Parathyroid adenoma (tissue), 2 donors: Measurements from ENCODE around the gene IFNL1.

ENCODE experiments used
- H2AFZ ChIP-seq: fragments of 300-600 bp; sonication (generic); one replicate; pipeline ENCODE4 v1.7.0; 2017; ENCODE audit warnings: antibody characterized with exemption, mild to moderate bottlenecking
- H3K27ac ChIP-seq: fragments of 300-600 bp; sonication (generic); one replicate; pipeline ENCODE4 v1.7.0; 2017
- H3K27me3 ChIP-seq: fragments of 300-600 bp; sonication (generic); one replicate; pipeline ENCODE4 v1.7.0; 2017; ENCODE audit warnings: low read length; ENCODE audit not compliant: control insufficient read depth, insufficient read depth
- H3K36me3 ChIP-seq: fragments of 300-600 bp; sonication (generic); one replicate; pipeline ENCODE4 v1.7.0; 2017; ENCODE audit warnings: low read length; ENCODE audit not compliant: control insufficient read depth, insufficient read depth
- H3K4me1 ChIP-seq: fragments of 300-600 bp; sonication (generic); one replicate; pipeline ENCODE4 v1.7.0; 2017; ENCODE audit warnings: control low read depth
- H3K4me2 ChIP-seq: fragments of 300-600 bp; sonication (generic); one replicate; pipeline ENCODE4 v1.7.0; 2017; ENCODE audit warnings: low read length
- H3K4me3 ChIP-seq: fragments of 300-600 bp; sonication (generic); one replicate; pipeline ENCODE4 v1.7.0; 2017; ENCODE audit warnings: low read depth, low read length
- H3K79me2 ChIP-seq: fragments of 300-600 bp; sonication (generic); one replicate; pipeline ENCODE4 v1.7.0; 2017; ENCODE audit warnings: control low read depth
- H3K9ac ChIP-seq: fragments of 300-600 bp; sonication (generic); one replicate; pipeline ENCODE4 v1.7.0; 2017; ENCODE audit warnings: mild to moderate bottlenecking
- H3K9me3 ChIP-seq: fragments of 300-600 bp; sonication (generic); one replicate; pipeline ENCODE4 v1.7.0; 2017; ENCODE audit warnings: low read length; ENCODE audit not compliant: control insufficient read depth
- TF ChIP-seq, protein P1 (sequence below): fragments of 300-600 bp; sonication (generic); IDR thresholded peaks from one replicate; pipeline ENCODE4 v1.7.0; 2017; ENCODE audit warnings: antibody characterized with exemption, mild to moderate bottlenecking
- donor health status: primary hyperparathyroidism.

The IFNL1 gene

GRCh38 chr19:39282021-39282420 is 14.2 kb upstream of the IFNL1 start:
- Histone ChIP-seq H3K9ac (no peak overlapping the region), H2AFZ (no peak overlapping the region), H3K4me2 (no peak overlapping the region), H3K4me1 (no peaks in the 10 kb centered on the region), H3K27me3 (no peaks in the 10 kb centered on the region), H3K9me3 (no peaks in the 10 kb centered on the region), H3K27ac (no peak overlapping the region), H3K4me3 (no peak overlapping the region), H3K79me2 (no peaks in the 10 kb centered on the region), H3K36me3 (no peaks in the 10 kb centered on the region)
- TF ChIP-seq, protein P1, sequence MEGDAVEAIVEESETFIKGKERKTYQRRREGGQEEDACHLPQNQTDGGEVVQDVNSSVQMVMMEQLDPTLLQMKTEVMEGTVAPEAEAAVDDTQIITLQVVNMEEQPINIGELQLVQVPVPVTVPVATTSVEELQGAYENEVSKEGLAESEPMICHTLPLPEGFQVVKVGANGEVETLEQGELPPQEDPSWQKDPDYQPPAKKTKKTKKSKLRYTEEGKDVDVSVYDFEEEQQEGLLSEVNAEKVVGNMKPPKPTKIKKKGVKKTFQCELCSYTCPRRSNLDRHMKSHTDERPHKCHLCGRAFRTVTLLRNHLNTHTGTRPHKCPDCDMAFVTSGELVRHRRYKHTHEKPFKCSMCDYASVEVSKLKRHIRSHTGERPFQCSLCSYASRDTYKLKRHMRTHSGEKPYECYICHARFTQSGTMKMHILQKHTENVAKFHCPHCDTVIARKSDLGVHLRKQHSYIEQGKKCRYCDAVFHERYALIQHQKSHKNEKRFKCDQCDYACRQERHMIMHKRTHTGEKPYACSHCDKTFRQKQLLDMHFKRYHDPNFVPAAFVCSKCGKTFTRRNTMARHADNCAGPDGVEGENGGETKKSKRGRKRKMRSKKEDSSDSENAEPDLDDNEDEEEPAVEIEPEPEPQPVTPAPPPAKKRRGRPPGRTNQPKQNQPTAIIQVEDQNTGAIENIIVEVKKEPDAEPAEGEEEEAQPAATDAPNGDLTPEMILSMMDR = no peak

GRCh38 chr19:39284032-39284431 is 12.2 kb upstream of the IFNL1 start:
- Histone ChIP-seq H3K4me3 (no peak overlapping the region), H3K36me3 (no peaks in the 10 kb centered on the region), H3K27me3 (no peaks in the 10 kb centered on the region), H2AFZ (no peak overlapping the region), H3K79me2 (no peaks in the 10 kb centered on the region), H3K9ac (no peak overlapping the region), H3K4me2 (no peak overlapping the region), H3K27ac (no peak overlapping the region), H3K4me1 (no peaks in the 10 kb centered on the region), H3K9me3 (no peaks in the 10 kb centered on the region)
- TF ChIP-seq, protein P1 = no peak

DNA sequence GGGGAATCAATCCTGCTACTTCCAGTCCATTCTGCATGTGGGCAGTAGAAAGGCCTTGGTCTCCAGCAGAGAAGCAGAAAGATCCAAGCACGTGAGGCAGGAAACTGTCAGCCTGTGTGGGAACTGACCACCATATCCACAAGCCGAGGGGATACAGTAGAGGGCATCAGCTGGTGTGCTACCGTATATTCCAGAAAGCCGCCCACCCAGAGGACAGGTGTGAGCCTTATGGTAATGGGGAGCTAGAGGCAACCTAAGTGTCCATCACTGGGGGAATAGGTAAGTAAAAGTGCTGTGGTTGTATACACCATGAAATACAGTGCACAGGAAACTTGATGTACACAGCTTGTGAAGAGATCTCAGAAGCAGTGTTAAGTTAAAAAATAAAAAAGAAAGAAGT is 2.8 kb upstream of the IFNL1 start:
- Histone ChIP-seq H3K79me2 (no peaks in the 10 kb centered on the region), H3K27ac (no peak overlapping the region), H2AFZ (no peak overlapping the region), H3K4me2 (no peak overlapping the region), H3K27me3 (no peaks in the 10 kb centered on the region), H3K9me3 (no peaks in the 10 kb centered on the region), H3K36me3 (no peaks in the 10 kb centered on the region), H3K4me3 (no peak overlapping the region), H3K4me1 (no peaks in the 10 kb centered on the region), H3K9ac (no peak overlapping the region)
- TF ChIP-seq, protein P1 = no peak

- H3K79me2 ChIP-seq = no peaks in the 10 kb centered on the region
- H3K9ac ChIP-seq = no peak overlapping the region
- H3K4me3 ChIP-seq = no peak overlapping the region
- no peak overlapping the region for H3K27ac ChIP-seq
- H3K36me3 ChIP-seq = no peaks in the 10 kb centered on the region
- no peaks in the 10 kb centered on the region for H3K27me3 ChIP-seq
- TF ChIP-seq, protein P1 = no peak
- no peaks in the 10 kb centered on the region for H3K9me3 ChIP-seq
- H2AFZ ChIP-seq = no peak overlapping the region
- no peak overlapping the region for H3K4me2 ChIP-seq
- no peaks in the 10 kb centered on the region for H3K4me1 ChIP-seq
These were observed 699 bp downstream of the IFNL1 start for GRCh38 chr19:39296906-39297305.

GRCh38 chr19:39297931-39298634 is 1.9 kb downstream of the IFNL1 start:
- Histone ChIP-seq H3K36me3 (no peaks in the 10 kb centered on the region), H2AFZ (no peak overlapping the region)
- TF ChIP-seq, protein P1 = no peak

More at GRCh38 chr19:39297931-39298634, 1.9 kb downstream of the IFNL1 start:
- H3K79me2 ChIP-seq = no peaks in the 10 kb centered on the region
- H3K9me3 ChIP-seq = no peaks in the 10 kb centered on the region
- no peak overlapping the region for H3K9ac ChIP-seq
- H3K27ac ChIP-seq = no peak overlapping the region
- H3K27me3 ChIP-seq = no peaks in the 10 kb centered on the region
- H3K4me2 ChIP-seq = no peak overlapping the region
- no peak overlapping the region for H3K4me3 ChIP-seq
- no peaks in the 10 kb centered on the region for H3K4me1 ChIP-seq
